HUDEP-2 (cell line): ENCODE measurements around the gene APOBEC3B.
"Not testable (repeated sequence)": the region's sequence is repeated elsewhere in the genome, so short reads cannot be mapped to it uniquely, and the experiment has no call there.

Source experiments
- DNase-seq, 76 experiments: peaks; one replicate each; lab custom pipeline; 2025; ENCODE audit not compliant: unreplicated experiment in 76 of 76; lab: John Stamatoyannopoulos, UW

Gene APOBEC3B

DNA sequence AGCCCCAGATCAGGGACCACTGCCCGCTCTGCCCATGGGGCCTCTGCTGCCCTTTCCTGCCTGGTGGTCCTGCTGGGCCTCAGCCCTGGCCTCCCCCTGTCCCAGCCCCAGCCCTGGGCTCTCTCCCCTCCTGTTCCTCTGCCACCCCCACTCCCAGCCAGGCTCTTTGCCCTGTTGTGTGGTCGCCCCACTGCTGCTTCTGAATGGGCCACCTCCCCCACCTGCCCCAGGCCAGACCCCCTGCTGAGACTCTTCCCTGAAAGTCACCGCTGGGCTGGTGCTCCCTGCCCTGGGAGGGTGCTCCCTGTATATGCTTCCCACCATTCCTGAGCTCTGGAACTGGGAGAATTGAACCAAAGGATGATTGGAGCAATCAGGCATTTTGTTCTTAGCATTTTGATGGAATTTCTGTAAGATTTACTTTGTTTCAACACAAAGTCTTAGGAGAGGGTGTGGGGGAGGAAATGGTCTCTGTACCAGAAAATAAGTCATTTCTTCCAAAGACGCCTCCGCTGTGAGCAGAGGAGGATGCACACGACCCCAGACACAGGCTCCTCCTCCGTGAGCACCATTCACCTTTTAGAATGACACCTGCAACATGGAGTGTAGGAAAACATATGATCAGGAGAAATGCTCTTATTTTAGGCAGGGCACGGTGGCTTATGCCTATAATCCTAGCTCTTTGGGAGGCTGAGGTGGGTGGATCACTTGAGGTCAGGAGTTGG lies 5.2 kb downstream of the APOBEC3B start:
- no peak for DNase-seq

DNA sequence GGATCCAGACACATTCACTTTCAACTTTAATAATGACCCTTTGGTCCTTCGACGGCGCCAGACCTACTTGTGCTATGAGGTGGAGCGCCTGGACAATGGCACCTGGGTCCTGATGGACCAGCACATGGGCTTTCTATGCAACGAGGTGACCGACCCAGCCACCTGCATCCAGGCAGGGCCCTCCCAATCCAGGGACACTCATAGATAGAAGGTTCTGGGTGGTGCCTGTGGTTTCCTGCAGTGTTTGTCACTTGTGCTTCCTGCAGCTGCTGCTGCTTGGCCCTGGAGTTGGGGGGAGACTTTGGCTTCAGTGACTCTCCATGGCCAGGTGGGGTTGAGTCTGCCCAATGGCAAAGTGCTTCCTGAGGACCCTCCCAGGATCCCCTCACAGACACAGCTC lies 7.3 kb downstream of the APOBEC3B start:
- DNase-seq = no peak

DNA sequence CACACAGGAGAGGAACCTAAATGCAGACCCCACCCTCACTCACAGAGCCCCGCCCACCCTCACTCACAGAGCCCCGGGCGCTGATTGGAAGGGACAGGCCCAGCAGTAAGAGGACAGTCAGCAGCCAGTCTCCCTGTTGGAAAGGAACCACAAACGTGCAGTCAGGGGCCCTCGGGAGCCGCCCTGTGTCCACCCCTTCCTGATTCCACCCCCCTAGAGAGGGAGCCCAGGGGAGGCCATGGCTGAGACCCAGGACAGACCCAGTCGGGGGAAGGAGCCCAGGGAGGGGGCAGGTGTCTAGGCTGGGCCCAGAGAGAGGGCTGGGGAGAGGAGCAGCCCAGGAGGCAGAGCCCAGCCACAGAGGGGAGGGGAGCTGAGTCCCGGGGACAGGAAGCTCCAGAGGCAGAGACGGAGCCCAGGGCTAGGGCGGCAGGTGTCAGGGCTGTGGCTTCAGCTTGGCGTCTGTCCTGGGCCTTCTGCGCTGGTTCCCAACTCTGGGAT lies 10.8 kb downstream of the APOBEC3B start:
- DNase-seq = peak in 1 of 76 experiments; percentile 11

DNA sequence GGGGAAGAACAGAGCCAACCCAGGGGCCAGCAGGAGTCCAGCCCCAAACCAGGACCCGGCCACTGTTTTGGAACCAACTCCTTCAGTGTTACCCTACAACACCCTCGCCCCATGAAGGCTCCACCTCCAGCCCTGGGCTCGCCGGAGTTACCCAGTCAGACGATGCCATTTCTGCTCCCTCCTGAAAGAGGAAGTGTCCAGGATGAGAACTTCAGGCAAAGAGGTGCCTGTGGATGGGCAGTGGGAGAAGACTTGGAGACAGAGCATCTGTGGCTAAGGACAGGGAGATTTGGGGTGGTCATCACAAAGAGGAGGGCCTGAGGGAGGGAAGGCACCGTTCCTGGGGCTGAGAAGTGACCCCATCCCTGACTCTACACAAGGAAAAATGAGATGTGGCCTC lies 14.0 kb downstream of the APOBEC3B start:
- no peak for DNase-seq

DNA sequence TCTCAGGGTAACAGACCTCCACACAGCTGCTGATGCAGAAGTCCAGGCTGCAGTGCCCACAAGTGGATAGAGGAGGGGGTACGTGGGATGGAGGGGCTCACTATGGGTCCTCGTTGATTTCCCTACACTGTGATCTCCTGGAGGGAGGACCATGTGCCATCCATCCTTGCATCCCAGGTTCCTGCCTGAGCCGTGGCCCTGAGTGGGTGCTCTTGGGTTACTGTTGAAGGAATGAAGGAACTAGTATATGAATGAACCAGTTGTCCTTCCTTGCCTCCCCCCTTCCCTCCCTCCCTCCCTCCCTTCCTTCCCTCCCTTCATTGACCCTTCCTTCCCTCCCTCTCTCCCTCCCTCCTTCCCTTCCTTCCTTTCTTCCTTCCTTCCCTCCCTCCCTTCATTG lies 15.4 kb downstream of the APOBEC3B start:
- DNase-seq = no peak

DNA sequence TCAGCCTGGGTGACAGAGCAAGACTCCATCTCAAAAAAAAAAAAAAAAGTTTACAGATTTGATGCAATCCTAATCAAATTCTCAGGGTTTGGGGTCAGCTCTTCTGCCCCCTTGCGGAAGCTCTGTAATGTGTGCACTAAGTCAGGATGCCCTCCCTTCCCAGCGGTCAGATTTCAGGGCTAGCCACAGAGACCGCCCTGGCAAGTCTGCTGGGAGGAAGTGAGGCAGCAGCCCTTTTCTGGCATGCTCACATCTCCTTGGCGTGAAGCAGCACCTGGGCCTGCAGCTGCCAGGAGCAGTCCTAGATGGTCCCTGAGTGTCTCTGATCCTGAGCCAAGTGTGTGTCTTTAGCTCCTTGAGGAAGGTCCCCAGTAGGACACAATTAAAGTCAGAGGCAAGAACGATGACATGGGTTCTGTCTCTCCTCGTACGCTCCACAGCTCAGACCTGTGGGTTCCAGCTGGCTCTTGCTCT lies 21.1 kb downstream of the APOBEC3B start:
- DNase-seq = peak in 57 of 76 experiments; percentile 9 to 69 (median 47)

DNA sequence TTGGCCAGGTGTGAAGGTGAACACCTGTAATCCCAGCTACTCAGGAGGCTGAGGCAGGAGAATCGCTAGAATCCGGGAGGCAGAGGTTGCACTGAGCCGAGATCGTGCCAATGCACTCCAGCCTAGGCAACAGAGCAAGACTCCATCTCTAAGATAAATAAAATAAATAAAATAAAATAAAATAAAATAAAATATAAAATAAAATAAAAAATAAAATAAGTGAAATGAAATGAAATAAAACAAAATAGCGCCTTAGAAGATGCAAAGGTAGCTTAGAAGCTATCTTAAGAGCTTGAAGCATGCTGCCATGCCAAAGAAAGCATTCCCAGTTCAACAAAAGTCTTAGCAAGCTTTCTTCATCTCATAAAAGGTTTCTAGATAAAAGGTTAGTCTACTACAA lies 25.0 kb downstream of the APOBEC3B start:
- DNase-seq = no peak

DNA sequence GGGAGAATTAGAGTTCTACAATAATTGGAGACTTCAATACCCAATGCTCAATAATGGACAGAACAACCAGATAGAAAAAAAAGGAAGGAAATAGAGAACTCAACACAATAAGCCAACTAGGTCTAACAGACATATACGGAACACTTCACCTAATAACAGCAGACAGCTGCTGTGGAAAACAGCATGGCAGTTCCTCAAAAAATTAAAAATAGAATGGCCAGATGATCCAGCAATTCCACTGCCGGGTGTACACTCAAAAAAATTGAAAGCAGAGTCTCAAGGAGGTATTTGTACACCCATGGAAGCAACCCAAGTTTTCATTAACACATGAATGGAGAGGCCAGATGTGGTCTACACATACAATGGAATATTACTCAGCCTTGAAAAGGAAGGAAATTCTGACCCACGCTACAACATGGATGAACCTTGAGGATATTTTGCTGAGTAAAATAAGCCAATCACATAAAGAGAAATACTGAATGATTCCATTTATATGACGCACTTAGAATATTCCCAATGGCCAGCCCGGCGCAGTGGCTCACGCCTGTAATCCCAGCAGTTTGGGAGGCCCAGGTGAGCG lies 26.2 kb downstream of the APOBEC3B start:
- DNase-seq = not testable (repeated sequence)

DNA sequence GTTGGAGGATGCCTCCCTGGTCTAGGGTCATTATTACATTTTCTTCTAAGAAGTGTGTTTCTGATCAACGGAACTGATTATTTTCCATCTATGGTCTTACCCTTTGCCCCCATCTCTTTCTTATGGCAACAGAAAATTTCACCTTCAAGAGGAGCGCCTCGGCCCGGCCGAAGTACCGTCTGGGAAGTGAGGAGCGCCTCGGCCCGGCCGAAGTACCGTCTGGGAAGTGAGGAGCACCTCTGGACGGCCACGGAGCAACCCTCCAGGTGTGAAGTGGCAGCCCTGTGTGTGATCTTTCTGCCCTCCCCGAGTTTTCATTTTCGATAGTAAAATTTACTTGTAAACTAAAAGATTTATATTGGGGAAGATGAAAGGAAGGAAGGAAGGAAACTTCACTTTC lies 28.8 kb downstream of the APOBEC3B start:
- DNase-seq = no peak

DNA sequence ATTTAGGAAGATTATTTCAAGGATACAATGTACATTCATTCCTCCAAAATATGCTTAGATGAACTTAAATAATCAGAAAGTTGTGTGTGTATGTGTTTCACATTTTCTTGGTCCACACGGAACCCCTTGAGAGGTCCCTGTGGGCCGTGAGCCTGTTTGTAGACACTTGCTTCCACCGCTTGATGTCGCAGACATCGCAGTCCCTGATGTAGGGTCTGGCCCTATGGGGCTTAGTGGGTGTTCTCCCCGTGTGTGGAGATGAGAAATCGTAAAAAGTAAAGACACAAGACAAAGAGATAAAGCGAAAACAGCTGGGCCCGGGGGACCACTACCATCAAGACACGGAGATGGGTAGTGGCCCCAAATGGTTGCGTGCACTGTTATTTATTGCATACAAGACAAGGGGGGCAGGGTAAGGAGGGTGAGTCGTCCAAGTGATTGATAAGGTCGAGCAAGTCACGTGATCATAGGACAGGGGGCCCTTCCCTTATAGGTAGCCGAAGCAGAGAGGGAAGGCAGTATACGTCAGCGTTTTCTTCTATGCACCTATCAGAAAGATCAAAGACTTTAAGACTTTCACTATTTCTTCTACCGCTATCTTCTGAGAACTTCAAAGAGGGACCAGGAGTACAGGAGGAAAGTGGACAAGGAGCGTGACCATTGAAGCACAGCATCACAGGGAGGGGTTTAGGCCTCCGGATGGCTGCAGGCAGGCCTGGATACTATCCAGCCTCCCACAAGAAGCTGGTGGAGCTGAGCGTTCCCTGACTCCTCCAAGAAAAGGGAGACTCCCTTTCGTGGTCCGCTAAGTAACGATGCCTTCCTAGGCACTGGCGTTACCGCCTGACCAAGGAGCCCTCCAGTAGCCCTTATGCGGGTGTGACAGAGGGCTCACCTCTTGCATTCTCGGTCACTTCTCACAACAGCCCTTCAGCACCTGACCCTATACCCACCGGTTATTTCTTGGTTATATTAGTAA lies 30.7 kb downstream of the APOBEC3B start:
- peak in 9 of 76 experiments; percentile 6 to 28 (median 16) for DNase-seq

DNA sequence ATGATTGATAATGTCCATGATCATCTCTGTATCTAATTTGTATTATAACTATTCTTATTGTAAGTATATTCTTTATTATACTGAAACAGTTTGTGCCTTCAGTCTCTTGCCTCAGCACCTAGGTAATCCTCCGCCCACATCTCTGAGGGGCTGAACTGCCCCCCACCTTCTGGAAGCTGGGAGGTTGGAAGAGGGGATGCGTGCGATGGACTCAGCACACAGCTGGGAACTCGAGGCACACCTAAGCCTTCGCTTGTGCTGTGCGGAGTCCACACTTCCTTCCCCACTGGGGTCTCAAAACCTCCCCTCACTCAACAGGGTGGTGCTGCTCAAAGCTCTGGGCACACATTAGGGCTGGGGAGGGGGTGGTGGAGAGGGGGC lies 31.4 kb downstream of the APOBEC3B start:
- peak in 17 of 76 experiments; percentile 19 to 64 (median 47) for DNase-seq

DNA sequence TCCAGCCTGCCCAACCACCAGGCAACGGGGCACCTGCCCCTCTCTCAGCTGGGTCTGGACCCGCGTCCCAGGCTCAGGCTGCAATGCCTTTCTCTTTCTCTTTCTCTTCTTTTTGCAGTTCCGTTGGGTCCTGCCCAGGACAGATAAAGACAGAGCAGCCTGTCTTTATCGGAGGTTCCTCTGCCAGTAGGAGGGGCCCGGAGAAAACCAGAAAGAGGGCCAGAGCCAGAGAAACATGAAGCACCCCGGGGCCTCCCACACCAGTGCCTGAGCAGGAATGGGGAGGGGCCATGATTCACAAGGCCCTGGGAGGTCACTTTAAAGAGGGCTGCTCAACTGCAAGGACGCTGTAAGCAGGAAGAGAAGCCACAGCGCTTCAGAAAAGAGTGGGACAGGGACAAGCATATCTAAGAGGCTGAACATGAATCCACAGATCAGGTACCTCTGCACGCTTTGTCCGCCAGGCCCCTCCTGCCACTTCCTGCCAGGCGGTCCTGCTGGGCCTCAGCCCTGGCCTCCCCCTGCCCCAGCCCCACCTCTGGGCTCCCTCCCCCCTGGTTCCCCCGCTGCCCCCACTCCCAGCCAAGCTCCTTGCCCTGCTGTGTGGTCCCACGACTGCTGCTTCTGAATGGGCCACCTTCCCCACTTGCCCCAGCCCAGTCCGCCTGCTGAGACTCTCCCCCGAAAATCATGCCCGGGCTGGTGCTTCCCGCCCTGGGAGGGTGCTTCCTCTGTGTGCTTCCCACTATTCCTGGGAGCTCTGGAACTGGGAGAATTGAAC lies 32.0 kb downstream of the APOBEC3B start, which contains the start of gene APOBEC3C:
TSS of gene APOBEC3C (plus strand) at position 316 of the 781 bp plus-strand sequence. CDS start at position 422, 106 bp downstream.
- peak in 75 of 76 experiments; percentile 50 to 97 (median 93) for DNase-seq

DNA sequence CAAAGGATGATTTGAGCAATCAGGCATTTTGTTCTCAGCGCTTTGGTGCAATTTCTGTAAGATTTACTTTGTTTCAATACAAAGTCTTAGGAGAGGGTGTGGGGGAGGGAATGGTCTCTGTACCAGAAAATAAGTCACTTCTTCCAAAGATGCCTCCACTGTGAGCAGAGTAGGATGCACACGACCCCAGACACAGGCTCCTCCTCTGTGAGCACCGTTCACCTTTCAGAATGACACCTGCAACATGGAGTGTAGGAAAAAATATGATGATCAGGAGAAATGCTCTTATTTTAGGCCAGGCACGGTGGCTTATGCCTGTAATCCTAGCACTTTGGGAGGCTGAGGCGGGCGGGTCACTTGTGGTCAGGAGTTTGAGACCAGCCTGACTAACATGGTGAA lies 32.6 kb downstream of the APOBEC3B start:
- DNase-seq = not testable (repeated sequence)

DNA sequence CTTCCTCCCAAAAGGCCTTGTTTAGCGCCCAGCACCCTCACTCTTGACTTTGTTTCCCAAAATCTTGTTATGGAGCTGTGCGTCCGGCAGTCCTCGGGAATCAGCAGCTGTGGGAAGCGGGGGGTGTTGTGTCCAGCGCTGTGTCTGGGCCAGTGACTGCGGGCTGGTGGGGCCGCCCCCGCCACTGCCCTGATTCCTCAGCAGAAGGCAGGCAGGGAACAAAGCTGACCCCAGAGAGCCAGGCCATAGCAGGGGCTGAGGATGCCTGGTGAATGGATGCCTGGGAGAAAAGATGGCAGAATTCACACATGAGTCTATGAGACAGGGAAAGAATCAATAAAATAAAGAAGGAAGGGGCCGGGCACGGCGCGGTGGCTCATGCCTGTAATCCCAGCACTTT lies 34.4 kb downstream of the APOBEC3B start:
- DNase-seq = no peak

DNA sequence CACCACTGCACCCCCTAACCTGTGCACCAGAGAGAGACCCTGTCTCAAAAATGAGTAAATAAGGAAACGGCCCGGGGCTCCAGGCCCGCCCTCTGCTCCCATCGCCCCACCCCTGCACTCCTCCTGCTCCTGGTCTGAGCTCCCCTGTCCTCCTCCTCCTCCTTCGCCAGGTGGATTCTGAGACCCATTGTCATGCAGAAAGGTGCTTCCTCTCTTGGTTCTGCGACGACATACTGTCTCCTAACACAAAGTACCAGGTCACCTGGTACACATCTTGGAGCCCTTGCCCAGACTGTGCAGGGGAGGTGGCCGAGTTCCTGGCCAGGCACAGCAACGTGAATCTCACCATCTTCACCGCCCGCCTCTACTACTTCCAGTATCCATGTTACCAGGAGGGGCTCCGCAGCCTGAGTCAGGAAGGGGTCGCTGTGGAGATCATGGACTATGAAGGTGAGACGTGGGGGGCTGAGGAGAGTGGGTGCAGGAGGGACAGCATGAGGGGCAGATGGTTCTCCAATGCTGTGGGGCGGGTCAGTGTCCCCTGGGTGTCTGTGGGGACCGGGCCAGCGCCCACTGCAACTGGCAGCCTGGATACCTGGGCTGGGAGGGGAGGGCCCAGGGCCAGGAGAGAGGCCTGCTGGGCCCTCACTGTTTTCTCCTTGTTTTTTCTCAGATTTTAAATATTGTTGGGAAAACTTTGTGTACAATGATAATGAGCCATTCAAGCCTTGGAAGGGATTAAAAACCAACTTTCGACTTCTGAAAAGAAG lies 35.6 kb downstream of the APOBEC3B start:
- DNase-seq = no peak

DNA sequence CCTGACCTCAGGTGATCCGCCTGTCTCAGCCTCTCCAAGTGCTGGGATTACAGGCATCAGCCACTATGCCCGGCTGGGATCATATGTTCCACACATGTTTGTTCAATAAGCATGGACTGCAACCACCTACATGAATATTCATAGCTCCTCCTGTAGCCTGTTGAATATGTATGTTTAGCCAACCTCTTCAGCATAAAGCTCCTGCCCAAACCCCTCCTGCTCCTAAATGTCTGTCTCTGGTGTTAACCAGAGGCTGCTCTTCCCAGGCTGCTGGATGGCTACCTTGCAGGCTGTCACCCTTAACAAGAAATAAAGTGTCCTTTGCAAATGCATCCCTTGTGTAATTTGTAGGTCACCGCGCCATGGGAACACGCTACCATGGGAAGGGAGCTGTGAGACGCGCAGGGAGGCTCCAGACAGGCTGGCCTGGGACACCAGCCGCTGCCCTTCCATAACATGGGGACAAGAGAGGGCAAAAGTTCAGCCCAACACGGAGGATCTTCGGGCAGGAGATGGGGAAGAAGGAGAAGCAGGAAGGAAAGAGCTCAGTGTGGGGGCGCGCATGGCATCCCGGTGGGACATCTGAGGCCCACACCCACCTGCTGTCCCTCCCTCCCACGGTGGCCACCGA lies 38.0 kb downstream of the APOBEC3B start:
- not testable (repeated sequence) for DNase-seq

DNA sequence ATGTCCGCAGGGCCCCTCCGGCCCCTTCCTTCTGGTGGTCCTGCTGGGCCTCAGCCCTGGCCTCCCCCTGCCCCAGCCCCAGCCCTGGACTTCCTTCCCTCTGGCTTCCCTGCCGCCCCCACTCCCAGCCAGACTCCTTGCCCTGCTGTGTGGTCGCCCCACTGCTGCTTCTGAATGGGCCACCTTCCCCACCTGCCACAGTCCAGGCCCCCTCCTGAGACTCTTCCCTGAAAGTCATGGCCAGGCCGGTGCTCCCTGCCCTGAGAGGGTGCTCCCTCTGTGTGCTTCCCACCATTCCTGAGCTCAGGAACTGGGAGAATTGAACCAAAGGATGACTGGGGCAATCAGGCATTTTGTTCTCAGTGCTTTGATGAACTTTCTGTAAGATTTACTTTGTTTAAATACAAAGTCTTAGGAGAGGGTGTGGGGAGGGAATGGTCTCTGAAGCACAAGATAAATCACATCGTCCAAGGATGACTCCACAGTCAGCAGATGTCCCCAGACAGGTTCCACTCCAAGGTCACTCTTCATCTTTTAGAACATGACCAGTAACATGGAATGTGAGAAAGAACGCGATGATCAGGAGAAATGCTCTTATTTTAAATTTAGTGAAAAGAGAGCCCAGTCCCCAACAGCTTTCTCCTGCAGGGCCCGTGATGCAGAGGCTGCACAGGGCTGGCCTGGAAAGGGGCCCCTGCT lies 39.6 kb downstream of the APOBEC3B start:
- no peak for DNase-seq
